WTC11 (cell line): ENCODE measurements around the gene KCNK15. TPM values are rescaled to one million over a fixed set of nuclear protein-coding genes. Genes with fewer than 3 reads are reported as not detected.

Experiments used
- ATAC-seq: fragments of 200-7000 bp; cut with Tn5 transposase; 2 replicates; pipeline ENCODE4 v1.10.0; 2021; ENCODE audit warnings: mild to moderate bottlenecking, moderate library complexity
- CTCF ChIA-PET: fragments of 300-600 bp; sonication (Branson Sonifier 250); formaldehyde crosslinking; loops from one replicate; lab custom pipeline; 2021; ENCODE audit warnings: antibody characterized with exemption; lab: Charles Lee
- POLR2A ChIA-PET: fragments of 350-600 bp; sonication (Branson Sonifier 250); formaldehyde crosslinking; loops from one replicate; lab custom pipeline; 2021; ENCODE audit warnings: antibody characterized with exemption; lab: Charles Lee
- DNase-seq: peaks from one replicate; pipeline ENCODE4 v3.0.0; 2021; ENCODE audit warnings: low spot score
- H3K27ac Mint-ChIP-seq: 2 replicates; pipeline ENCODE4 v1.8.0; 2021; ENCODE audit warnings: mixed read lengths
- H3K27me3 Mint-ChIP-seq: 2 replicates; pipeline ENCODE4 v1.8.0; 2021; ENCODE audit warnings: low read depth, mild to moderate bottlenecking, moderate library complexity, mixed read lengths
- H3K36me3 Mint-ChIP-seq: 2 replicates; pipeline ENCODE4 v1.8.0; 2021; ENCODE audit warnings: mixed read lengths
- H3K4me1 Mint-ChIP-seq: 2 replicates; pipeline ENCODE4 v1.8.0; 2022; ENCODE audit warnings: mixed read lengths
- H3K4me3 Mint-ChIP-seq: 2 replicates; pipeline ENCODE4 v1.8.0; 2021; ENCODE audit warnings: mild to moderate bottlenecking, moderate library complexity, mixed read lengths
- H3K9me3 Mint-ChIP-seq: 2 replicates; pipeline ENCODE4 v1.8.0; 2021; ENCODE audit warnings: mixed read lengths
- AFF4 ChIP-seq: sonication (generic); formaldehyde crosslinking; IDR thresholded peaks from 2 replicates; pipeline ENCODE4 v1.8.1; 2023; ENCODE audit warnings: mild to moderate bottlenecking, missing genetic modification reagents, borderline replicate concordance
- CREM ChIP-seq: sonication (generic); formaldehyde crosslinking; IDR thresholded peaks from 2 replicates; pipeline ENCODE4 v1.8.1; 2022; ENCODE audit warnings: mild to moderate bottlenecking, missing genetic modification reagents, moderate library complexity
- ESRRA ChIP-seq: sonication (generic); formaldehyde crosslinking; IDR thresholded peaks from 2 replicates; pipeline ENCODE4 v1.8.1; 2022; ENCODE audit warnings: mild to moderate bottlenecking, missing genetic modification reagents, borderline replicate concordance
- FOXJ3 ChIP-seq: sonication (generic); formaldehyde crosslinking; IDR thresholded peaks from 2 replicates; pipeline ENCODE4 v1.9.0; 2021; ENCODE audit warnings: missing genetic modification reagents, mild to moderate bottlenecking, borderline replicate concordance
- FOXK1 ChIP-seq: sonication (generic); formaldehyde crosslinking; IDR thresholded peaks from 2 replicates; pipeline ENCODE4 v1.8.0; 2022; ENCODE audit warnings: mild to moderate bottlenecking, moderate library complexity, missing genetic modification reagents
- MXD4 ChIP-seq: fragments of 250-450 bp; sonication (Bioruptor Pico); IDR thresholded peaks from 2 replicates; pipeline ENCODE4 v1.8.0; 2021; ENCODE audit warnings: mild to moderate bottlenecking, moderate library complexity, borderline replicate concordance
- NFYB ChIP-seq: sonication (generic); formaldehyde crosslinking; conservative IDR thresholded peaks from 2 replicates; pipeline ENCODE4 v1.8.0; 2022; ENCODE audit warnings: low read depth, missing genetic modification reagents
- SMAD3 ChIP-seq: sonication (generic); formaldehyde crosslinking; IDR thresholded peaks from 2 replicates; pipeline ENCODE4 v1.8.0; 2022; ENCODE audit warnings: missing genetic modification reagents, mild to moderate bottlenecking, borderline replicate concordance
- SP1 ChIP-seq: sonication (generic); formaldehyde crosslinking; conservative IDR thresholded peaks from 2 replicates; pipeline ENCODE4 v1.8.1; 2022; ENCODE audit warnings: missing genetic modification reagents
- STAT6 ChIP-seq: sonication (generic); formaldehyde crosslinking; conservative IDR thresholded peaks from 2 replicates; pipeline ENCODE4 v1.8.1; 2023; ENCODE audit warnings: mild to moderate bottlenecking, low read depth, missing genetic modification reagents, moderate library complexity
- TEAD1 ChIP-seq: sonication (generic); formaldehyde crosslinking; IDR thresholded peaks from 2 replicates; pipeline ENCODE4 v1.8.0; 2022; ENCODE audit warnings: mild to moderate bottlenecking, missing genetic modification reagents
- TP53 ChIP-seq: sonication (generic); formaldehyde crosslinking; IDR thresholded peaks from 2 replicates; pipeline ENCODE4 v1.8.1; 2023; ENCODE audit warnings: mild to moderate bottlenecking, missing genetic modification reagents
- ZBTB43 ChIP-seq: sonication (generic); formaldehyde crosslinking; IDR thresholded peaks from 2 replicates; pipeline ENCODE4 v1.8.1; 2023; ENCODE audit warnings: mild to moderate bottlenecking, missing genetic modification reagents
- ZNF121 ChIP-seq: sonication (generic); formaldehyde crosslinking; IDR thresholded peaks from 2 replicates; pipeline ENCODE4 v1.8.0; 2023; ENCODE audit warnings: missing genetic modification reagents
- ZNF671 ChIP-seq: fragments of 250-450 bp; sonication (Bioruptor Pico); IDR thresholded peaks from 2 replicates; pipeline ENCODE4 v1.8.0; 2021; ENCODE audit warnings: mild to moderate bottlenecking
- total RNA-seq: library from RNA; stranded (reverse); gene quantifications from 3 replicates; pipeline ENCODE4 v1.2.3, GENCODE V29; 2021
- TF ChIP-seq, protein P1 (sequence below): sonication (generic); formaldehyde crosslinking; IDR thresholded peaks from 2 replicates; pipeline ENCODE4 v1.8.0; 2022; ENCODE audit warnings: mild to moderate bottlenecking, missing genetic modification reagents
- TF ChIP-seq, protein P2 (sequence below): sonication (generic); formaldehyde crosslinking; IDR thresholded peaks from 2 replicates; pipeline ENCODE4 v1.8.1; 2023; ENCODE audit warnings: mild to moderate bottlenecking, moderate library complexity, missing genetic modification reagents
- TF ChIP-seq, protein P3 (sequence below): fragments of 200-600 bp; IDR thresholded peaks from 2 replicates; pipeline ENCODE4 v1.8.0; 2022; ENCODE audit warnings: antibody characterized with exemption

KCNK15 gene
- total RNA-seq, 1 experiment from 2014 or later: 0.24 TPM

GRCh38 chr20:44765091-44765490 is 19.4 kb downstream of the KCNK15 start:
- H3K4me1 Mint-ChIP-seq: peaks cover 7% of the 10 kb centered on the region; the same call in 1 of the 2 replicates
- no peaks in the 10 kb centered on the region for H3K36me3 Mint-ChIP-seq
- DNase-seq: no peak
- H3K27me3 Mint-ChIP-seq: no peaks in the 10 kb centered on the region
- H3K9me3 Mint-ChIP-seq: no peaks in the 10 kb centered on the region
- ATAC-seq: no peak
- no peak overlapping the region for H3K27ac Mint-ChIP-seq
- no peak for TF ChIP-seq MXD4 (CRISPR knock-in tag)
- no peak for TF ChIP-seq TEAD1 (CRISPR knock-in tag)
- no peak for TF ChIP-seq ZNF121 (CRISPR knock-in tag)
- no peak for TF ChIP-seq ZBTB43 (CRISPR knock-in tag)
- no peak for TF ChIP-seq AFF4
- TF ChIP-seq STAT6 (CRISPR knock-in tag): no peak
- TF ChIP-seq TP53 (CRISPR knock-in tag): no peak
- TF ChIP-seq, protein P1, sequence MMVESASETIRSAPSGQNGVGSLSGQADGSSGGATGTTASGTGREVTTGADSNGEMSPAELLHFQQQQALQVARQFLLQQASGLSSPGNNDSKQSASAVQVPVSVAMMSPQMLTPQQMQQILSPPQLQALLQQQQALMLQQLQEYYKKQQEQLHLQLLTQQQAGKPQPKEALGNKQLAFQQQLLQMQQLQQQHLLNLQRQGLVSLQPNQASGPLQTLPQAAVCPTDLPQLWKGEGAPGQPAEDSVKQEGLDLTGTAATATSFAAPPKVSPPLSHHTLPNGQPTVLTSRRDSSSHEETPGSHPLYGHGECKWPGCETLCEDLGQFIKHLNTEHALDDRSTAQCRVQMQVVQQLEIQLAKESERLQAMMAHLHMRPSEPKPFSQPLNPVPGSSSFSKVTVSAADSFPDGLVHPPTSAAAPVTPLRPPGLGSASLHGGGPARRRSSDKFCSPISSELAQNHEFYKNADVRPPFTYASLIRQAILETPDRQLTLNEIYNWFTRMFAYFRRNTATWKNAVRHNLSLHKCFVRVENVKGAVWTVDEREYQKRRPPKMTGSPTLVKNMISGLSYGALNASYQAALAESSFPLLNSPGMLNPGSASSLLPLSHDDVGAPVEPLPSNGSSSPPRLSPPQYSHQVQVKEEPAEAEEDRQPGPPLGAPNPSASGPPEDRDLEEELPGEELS (CRISPR knock-in tag): no peak
- no peak for TF ChIP-seq NFYB
- no peak for TF ChIP-seq FOXK1
- no peak for TF ChIP-seq SMAD3
- TF ChIP-seq SP1 (CRISPR knock-in tag): no peak
- no peak for TF ChIP-seq ESRRA (CRISPR knock-in tag)
- TF ChIP-seq ZNF671: no peak
- TF ChIP-seq, all 79 proteins: peak for 0
- CTCF ChIA-PET: no interaction called here
- H3K4me3 Mint-ChIP-seq: no peak overlapping the region
- POLR2A ChIA-PET: no interaction called here

GRCh38 chr20:44765701-44766347 is 20.2 kb downstream of the KCNK15 start:
- no peak for DNase-seq
- POLR2A ChIA-PET: no interaction called here
- no peak overlapping the region for H3K4me3 Mint-ChIP-seq
- CTCF ChIA-PET: interaction anchor here (1.8 kb wide), 1 partner anchor 20 kb away, joined by 6 read pairs; no protein-coding TSS in a partner anchor
- H3K27ac Mint-ChIP-seq: no peak overlapping the region
- no peaks in the 10 kb centered on the region for H3K36me3 Mint-ChIP-seq
- ATAC-seq: no peak
- no peaks in the 10 kb centered on the region for H3K27me3 Mint-ChIP-seq
- peaks cover 7% of the 10 kb centered on the region; the same call in 1 of the 2 replicates for H3K4me1 Mint-ChIP-seq
- H3K9me3 Mint-ChIP-seq: no peaks in the 10 kb centered on the region
- TF ChIP-seq FOXJ3 (CRISPR knock-in tag) (no peak), CREM (CRISPR knock-in tag) (no peak), TEAD1 (CRISPR knock-in tag) (no peak)
- TF ChIP-seq, protein P2, sequence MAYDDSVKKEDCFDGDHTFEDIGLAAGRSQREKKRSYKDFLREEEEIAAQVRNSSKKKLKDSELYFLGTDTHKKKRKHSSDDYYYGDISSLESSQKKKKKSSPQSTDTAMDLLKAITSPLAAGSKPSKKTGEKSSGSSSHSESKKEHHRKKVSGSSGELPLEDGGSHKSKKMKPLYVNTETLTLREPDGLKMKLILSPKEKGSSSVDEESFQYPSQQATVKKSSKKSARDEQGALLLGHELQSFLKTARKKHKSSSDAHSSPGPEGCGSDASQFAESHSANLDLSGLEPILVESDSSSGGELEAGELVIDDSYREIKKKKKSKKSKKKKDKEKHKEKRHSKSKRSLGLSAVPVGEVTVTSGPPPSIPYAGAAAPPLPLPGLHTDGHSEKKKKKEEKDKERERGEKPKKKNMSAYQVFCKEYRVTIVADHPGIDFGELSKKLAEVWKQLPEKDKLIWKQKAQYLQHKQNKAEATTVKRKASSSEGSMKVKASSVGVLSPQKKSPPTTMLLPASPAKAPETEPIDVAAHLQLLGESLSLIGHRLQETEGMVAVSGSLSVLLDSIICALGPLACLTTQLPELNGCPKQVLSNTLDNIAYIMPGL (CRISPR knock-in tag): no peak
- TF ChIP-seq, protein P3, sequence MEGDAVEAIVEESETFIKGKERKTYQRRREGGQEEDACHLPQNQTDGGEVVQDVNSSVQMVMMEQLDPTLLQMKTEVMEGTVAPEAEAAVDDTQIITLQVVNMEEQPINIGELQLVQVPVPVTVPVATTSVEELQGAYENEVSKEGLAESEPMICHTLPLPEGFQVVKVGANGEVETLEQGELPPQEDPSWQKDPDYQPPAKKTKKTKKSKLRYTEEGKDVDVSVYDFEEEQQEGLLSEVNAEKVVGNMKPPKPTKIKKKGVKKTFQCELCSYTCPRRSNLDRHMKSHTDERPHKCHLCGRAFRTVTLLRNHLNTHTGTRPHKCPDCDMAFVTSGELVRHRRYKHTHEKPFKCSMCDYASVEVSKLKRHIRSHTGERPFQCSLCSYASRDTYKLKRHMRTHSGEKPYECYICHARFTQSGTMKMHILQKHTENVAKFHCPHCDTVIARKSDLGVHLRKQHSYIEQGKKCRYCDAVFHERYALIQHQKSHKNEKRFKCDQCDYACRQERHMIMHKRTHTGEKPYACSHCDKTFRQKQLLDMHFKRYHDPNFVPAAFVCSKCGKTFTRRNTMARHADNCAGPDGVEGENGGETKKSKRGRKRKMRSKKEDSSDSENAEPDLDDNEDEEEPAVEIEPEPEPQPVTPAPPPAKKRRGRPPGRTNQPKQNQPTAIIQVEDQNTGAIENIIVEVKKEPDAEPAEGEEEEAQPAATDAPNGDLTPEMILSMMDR: no peak
